ENCODE results near the gene ANKRD11.
"Not testable (repeated sequence)": the region's sequence is repeated elsewhere in the genome, so short reads cannot be mapped to it uniquely, and the experiment has no call there.

DNA sequence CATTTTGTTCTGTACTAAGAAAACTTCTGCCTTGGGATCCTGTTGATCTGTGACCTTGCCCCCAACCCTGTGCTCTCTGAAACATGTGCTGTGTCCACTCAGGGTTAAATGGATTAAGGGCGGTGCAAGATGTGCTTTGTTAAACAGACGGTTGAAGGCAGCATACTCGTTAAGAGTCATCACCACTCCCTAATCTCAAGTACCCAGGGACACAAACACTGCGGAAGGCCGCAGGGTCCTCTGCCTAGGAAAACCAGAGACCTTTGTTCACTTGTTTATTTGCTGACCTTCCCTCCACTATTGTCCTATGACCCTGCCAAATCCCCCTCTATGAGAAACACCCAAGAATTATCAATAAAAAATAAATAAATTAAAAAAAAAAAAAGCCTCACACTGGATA, 27.0 kb downstream of the ANKRD11 start:
- TF ChIP-seq, protein P1, sequence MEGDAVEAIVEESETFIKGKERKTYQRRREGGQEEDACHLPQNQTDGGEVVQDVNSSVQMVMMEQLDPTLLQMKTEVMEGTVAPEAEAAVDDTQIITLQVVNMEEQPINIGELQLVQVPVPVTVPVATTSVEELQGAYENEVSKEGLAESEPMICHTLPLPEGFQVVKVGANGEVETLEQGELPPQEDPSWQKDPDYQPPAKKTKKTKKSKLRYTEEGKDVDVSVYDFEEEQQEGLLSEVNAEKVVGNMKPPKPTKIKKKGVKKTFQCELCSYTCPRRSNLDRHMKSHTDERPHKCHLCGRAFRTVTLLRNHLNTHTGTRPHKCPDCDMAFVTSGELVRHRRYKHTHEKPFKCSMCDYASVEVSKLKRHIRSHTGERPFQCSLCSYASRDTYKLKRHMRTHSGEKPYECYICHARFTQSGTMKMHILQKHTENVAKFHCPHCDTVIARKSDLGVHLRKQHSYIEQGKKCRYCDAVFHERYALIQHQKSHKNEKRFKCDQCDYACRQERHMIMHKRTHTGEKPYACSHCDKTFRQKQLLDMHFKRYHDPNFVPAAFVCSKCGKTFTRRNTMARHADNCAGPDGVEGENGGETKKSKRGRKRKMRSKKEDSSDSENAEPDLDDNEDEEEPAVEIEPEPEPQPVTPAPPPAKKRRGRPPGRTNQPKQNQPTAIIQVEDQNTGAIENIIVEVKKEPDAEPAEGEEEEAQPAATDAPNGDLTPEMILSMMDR (IDR thresholded peaks at IDR 0.05) = not testable (repeated sequence)
- not testable (repeated sequence) for TF ChIP-seq EP300, POLR2AphosphoS5, POLR2A (IDR thresholded peaks at IDR 0.05)
